HG03175 (cell line): Measurements from ENCODE around the gene AOAH.

Source experiments
- ATAC-seq: cut with Tn5 transposase; IDR thresholded peaks from one replicate; pipeline ENCODE4 v1.9.1; 2021; ENCODE audit warnings: mild to moderate bottlenecking, moderate library complexity; ENCODE audit not compliant: unreplicated experiment

AOAH gene

GRCh38 chr7:36604806-36605205, 119.5 kb downstream of the AOAH start:
- no peak for ATAC-seq

GRCh38 chr7:36602934-36603887, 121.1 kb downstream of the AOAH start:
- ATAC-seq = no peak

DNA sequence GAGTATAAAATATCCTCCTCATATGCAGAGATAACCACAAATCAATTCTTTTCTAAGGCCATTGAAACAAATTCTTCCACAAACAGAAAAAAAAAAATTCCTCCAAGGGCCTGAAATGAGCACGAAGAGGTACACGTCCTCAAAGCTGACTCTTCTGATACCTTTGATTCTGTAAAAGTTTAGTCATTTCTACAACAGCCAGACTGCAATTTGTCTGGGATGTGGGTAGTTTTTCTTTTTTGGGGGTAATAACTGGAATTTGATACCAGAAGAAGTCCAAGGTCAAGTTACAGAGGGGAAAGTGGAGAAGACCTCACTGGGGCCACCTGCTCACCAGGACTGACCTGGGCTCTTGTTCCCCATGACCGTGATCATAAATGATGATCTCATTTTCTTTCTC, 121.8 kb downstream of the AOAH start:
- ATAC-seq = no peak

GRCh38 chr7:36601601-36602000, 122.7 kb downstream of the AOAH start:
- ATAC-seq = no peak

GRCh38 chr7:36600869-36601530, 123.3 kb downstream of the AOAH start:
- ATAC-seq = no peak

- ATAC-seq = no peak
Observed at GRCh38 chr7:36600314-36600682, 124.0 kb downstream of the AOAH start.

GRCh38 chr7:36599645-36600313, 124.5 kb downstream of the AOAH start:
- no peak for ATAC-seq

GRCh38 chr7:36598054-36598674, 126.1 kb downstream of the AOAH start:
- no peak for ATAC-seq

- ATAC-seq = no peak
Observed at GRCh38 chr7:36597090-36597773, 127.1 kb downstream of the AOAH start.

DNA sequence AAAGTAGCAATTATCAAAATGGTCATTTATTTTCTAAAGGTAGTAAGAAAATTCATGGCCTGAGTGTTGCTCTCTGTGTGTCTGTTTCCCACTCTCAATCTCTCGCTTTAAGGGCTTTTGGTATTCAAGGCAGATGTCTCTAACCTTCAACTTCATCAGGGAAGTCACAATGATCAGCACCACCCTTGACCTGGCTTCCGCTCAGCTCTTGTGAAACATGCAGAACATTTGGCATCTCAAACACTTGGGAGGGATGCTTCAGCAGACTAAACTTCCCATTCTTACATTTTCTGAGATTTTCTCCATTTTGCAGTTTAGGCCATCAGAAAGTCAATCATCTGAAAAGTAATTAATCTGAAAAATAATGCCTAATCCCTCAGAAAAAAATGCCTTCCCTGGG, 129.8 kb downstream of the AOAH start:
- no peak for ATAC-seq

DNA sequence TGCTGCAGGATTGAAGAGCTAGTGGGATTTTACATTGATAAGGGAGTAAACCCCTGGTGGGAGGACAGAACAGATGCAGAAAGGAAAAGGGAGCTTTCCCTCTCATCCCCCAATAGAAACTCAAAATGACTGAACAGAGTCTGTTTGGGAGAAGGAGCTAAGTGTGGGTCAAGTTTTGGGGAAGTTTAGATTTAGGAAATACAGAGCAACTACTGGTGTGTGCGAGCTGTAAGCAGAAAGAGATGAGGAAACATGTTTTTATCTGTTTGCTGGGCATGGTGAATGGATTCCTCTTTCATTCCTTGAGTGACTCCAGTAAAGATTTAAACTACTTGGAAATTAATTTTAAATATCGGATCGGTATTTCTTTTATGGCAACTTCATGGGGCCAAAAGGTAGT, 132.7 kb downstream of the AOAH start:
- ATAC-seq = no peak

DNA sequence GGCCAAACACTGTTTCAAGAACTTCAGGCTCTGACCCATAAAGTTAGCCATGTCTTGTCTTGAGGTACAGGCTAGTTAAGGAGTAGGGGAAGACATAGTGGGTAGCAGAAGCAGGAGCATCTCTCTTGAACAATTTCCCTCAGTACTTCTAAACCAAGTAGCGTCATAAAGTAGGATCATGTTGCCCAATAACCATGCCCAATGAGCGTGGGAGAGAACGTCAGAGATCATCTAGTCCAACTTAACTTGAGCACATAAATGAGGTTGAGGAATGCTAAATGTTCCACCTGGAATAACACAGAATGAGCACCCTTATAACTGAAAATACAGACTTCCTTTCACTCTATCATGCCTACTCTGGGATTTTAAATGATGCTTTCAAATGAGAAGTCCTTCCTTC, 134.9 kb downstream of the AOAH start:
- ATAC-seq = no peak

DNA sequence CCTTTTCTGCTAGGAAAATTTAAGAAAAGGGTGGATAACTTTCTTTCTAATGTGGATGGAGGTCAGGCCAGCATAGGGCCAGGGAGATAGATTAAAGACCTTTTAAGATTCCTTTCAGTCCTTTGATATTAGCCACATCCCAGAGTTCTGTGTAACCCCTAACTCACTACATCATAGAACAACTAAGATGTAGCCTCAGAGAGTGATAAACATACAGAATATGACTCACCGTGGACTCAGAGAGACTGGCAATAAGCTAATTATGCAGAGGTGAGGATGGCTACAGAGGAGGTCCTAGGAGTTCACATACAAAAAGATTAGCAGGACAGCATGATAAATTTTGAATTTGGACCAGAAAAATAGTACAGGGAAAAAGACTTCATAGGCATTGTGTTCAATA, 141.0 kb downstream of the AOAH start:
- no peak for ATAC-seq

DNA sequence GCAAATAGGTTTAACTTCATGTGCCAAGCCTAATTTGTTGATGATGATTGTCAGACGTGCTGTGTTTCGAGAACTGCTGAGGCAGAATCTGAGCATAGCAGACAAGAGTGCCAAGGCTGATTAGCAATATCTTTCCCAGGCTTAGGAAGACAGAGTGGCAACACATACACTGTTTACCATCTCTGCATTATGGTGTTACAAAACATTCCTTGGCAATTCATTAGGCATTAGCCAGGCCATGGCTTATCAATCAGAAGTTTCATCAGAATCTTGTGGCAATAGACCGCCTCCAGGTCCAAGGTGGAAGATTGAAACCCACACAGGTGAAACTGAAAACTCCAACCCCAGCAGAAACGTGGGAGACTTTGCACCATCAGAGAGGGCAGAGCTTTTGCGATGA, 148.5 kb downstream of the AOAH start:
- no peak for ATAC-seq

GRCh38 chr7:36573066-36573465, 151.2 kb downstream of the AOAH start:
- no peak for ATAC-seq

DNA sequence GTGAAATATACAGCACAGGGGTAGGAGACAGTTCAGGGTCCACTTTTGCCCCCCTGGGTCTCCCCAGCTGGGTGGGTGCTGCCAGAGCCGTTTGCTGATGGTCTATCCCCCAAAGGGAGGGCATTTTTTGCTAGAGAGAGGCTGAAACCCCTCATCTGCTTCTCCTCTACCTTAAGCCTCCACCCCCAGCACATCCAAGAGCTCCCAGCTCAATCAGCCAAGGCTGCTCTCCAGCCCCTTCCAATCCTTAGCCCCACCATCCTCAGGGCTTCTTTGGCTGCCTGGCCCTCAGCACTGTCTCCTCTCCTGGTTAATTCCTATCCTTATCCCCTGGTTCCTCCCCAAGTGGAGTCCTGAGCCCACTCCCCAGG, 153.1 kb downstream of the AOAH start:
- no peak for ATAC-seq

- ATAC-seq = no peak
Observed at GRCh38 chr7:36570528-36571189, 153.6 kb downstream of the AOAH start.

DNA sequence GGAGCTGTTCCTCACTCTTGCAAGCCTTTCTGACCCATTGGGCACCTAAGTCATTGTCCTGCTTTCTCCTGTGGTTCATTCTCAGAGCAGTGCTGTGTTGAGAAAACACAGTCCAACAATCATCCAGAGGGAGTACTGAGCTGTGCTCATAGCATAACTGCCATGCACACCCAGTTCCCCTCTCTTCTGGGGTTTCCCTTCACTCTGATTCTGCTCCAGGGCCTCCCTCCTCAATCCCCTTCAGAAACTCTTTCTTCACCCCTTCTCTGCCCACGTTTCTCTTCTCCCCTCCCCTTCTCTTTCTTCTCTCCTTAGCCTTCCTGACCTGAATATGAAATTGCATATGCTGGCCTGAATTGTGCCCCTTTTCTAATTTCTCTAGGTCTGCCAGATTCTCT, 155.8 kb downstream of the AOAH start:
- ATAC-seq = no peak

DNA sequence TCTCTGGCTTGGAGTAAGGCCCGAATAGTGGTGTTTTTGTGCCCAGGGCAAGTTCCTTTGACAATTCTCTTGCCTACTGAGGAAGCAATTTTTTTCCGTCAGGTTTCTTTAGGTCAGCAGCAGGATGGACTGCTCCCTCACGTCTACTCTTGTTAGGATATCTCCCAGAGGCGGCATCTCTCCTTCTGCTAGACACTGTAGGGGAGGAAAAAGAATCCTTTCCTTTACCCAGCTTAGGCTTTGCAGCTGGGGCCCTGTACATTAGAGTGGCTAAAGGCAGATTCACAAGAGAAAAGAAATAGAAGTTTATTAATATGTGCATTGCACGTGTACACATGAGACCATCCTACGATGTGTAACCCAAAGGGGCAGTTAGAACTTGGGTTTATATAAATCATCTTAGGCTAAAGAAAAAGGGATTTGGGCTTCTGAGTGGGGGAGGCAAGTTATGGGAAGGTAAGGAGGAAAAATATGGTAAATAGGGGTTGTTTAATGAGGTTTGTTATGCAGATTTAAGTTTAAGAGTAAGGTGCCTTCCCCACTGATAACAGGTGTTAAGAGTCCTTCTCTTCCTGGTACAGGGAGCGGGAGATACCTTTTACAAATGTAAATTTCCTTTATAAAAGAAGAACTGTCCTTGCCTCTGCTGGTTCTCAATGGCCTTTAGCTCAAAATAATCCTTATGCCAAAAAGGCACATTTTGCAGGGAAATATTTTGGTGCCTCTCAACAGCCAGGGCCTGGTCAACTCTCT, 156.4 kb downstream of the AOAH start:
- ATAC-seq = no peak
